HFFc6 (cell line): Measurements from ENCODE around the gene NR5A2. TPM values are rescaled to one million over a fixed set of nuclear protein-coding genes. Genes with fewer than 3 reads are reported as not detected.
A peak's percentile ranks its signal among the peaks of the same experiment; 100 is the strongest.

Source experiments
- DNase-seq: peaks from one replicate; pipeline ENCODE4 v3.0.0-alpha.2; 2018
- H3K27ac Mint-ChIP-seq: 2 replicates; pipeline ENCODE4 v1.8.0; 2020; ENCODE audit warnings: mild to moderate bottlenecking, mixed read lengths
- H3K27me3 Mint-ChIP-seq: 2 replicates; pipeline ENCODE4 v1.8.0; 2021; ENCODE audit warnings: mild to moderate bottlenecking, moderate library complexity, mixed read lengths; ENCODE audit not compliant: insufficient read depth
- H3K36me3 Mint-ChIP-seq: 2 replicates; pipeline ENCODE4 v1.8.0; 2021; ENCODE audit warnings: low read depth, mixed read lengths
- H3K4me1 Mint-ChIP-seq: 2 replicates; pipeline ENCODE4 v1.8.0; 2020; ENCODE audit warnings: low read depth, mixed read lengths
- H3K4me3 Mint-ChIP-seq: 2 replicates; pipeline ENCODE4 v1.8.0; 2020; ENCODE audit warnings: mild to moderate bottlenecking, moderate library complexity, mixed read lengths
- H3K9me3 Mint-ChIP-seq: 2 replicates; pipeline ENCODE4 v1.8.0; 2020; ENCODE audit warnings: mild to moderate bottlenecking, mixed read lengths
- CTCF ChIP-seq: fragments of 200-600 bp; sonication (generic); IDR thresholded peaks from 2 replicates; pipeline ENCODE4 v1.5.0; 2021; ENCODE audit warnings: antibody characterized with exemption, mild to moderate bottlenecking
- total RNA-seq, 6 experiments: library from RNA; stranded (reverse); fragmentation: NEBNext Ultra II Directional; extraction: Animal tissue kit (Norgen Biotek cat#: 25700); gene quantifications; 2 replicates in 1 of 6; 3 replicates in 5 of 6; pipeline ENCODE4 v1.2.3, GENCODE V29; 2021

Gene NR5A2
- total RNA-seq, 6 experiments from 2014 or later: 0.09 to 1.9 (median 0.97) TPM

DNA sequence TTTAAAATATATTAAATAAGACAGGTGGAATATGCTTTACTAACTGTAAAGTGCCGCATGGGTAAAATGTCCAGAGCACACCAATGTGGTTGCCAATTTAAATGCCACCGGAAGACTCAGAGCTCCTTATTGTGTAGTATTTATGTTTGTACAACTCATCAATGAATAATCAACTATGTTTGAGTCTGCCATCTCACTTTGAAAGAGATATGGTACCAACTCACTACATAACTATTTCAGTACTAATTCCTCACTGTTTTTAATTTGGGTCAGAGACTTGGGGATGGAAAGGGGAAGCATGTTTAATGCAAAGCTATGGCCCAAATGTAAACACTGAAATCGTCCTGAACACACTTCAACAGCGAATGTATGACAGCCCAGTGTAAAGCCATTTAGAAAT, 144.8 kb downstream of the NR5A2 start:
- Mint-ChIP-seq H3K27ac (peak overlapping the region; percentile 71), H3K4me1 (peaks cover 50% of the 10 kb centered on the region), H3K9me3 (no peaks in the 10 kb centered on the region), H3K36me3 (no peaks in the 10 kb centered on the region), H3K4me3 (peak overlapping the region; percentile 68), H3K27me3 (no peaks in the 10 kb centered on the region; the same call in 1 of the 2 replicates)
- TF ChIP-seq CTCF: no peak
- peak; percentile 63 for DNase-seq

DNA sequence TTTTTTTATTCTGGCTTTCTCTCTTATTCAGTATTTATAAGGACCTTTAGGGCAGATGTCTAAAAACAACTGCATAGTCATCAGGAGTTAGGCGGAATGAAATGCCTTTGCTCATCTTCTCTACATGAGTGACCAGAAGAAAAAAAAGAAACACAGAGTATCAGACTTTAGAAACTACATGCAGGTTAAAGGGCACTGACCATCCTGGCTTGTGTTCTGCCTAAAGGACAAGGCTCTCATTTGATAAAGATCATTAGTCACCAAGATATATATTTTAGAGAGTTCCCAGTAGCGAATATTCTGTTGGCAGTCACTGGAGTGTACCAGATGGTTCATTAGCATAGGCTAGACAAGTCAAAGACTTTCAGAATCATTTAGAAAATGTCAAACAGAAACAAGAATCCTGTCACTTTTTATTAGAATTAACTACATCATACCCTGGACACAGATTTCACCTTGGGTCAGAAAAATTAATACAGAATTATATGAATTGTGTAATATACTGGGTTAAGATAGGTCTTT, 145.6 kb downstream of the NR5A2 start:
- H3K27ac Mint-ChIP-seq: peak overlapping the region; percentile 79
- peaks cover 2% of the 10 kb centered on the region for H3K27me3 Mint-ChIP-seq
- H3K4me1 Mint-ChIP-seq: peaks cover 51% of the 10 kb centered on the region
- H3K36me3 Mint-ChIP-seq: no peaks in the 10 kb centered on the region
- peak overlapping the region; percentile 68; the same call in 1 of the 2 replicates for H3K4me3 Mint-ChIP-seq
- DNase-seq: peak; percentile 18
- no peak for TF ChIP-seq CTCF
- no peaks in the 10 kb centered on the region for H3K9me3 Mint-ChIP-seq

DNA sequence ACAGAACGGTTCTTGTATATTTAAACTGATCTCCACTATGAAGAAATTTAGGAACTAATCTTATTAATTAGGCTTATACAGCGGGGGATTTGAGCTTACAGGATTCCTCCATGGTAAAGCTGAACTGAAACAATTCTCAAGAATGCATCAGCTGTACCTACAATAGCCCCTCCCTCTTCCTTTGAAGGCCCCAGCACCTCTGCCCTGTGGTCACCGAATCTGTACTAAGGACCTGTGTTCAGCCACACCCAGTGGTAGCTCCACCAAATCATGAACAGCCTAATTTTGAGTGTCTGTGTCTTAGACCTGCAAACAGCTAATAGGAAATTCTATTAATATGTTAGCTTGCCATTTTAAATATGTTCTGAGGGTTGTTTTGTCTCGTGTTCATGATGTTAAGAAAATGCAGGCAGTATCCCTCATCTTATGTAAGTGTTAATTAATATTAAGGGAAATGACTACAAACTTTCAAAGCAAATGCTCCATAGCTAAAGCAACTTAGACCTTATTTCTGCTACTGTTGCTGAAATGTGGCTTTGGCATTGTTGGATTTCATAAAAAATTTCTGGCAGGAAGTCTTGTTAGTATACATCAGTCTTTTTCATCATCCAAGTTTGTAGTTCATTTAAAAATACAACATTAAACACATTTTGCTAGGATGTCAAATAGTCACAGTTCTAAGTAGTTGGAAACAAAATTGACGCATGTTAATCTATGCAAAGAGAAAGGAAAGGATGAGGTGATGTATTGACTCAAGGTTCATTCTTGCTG, 147.2 kb downstream of the NR5A2 start:
- Mint-ChIP-seq H3K36me3 (no peaks in the 10 kb centered on the region), H3K9me3 (no peaks in the 10 kb centered on the region), H3K27me3 (peaks cover 2% of the 10 kb centered on the region), H3K4me3 (no peak overlapping the region), H3K4me1 (peaks cover 67% of the 10 kb centered on the region), H3K27ac (no peak overlapping the region)
- no peak for DNase-seq
- no peak for TF ChIP-seq CTCF

GRCh38 chr1:200176181-200176580, 148.7 kb downstream of the NR5A2 start:
- Mint-ChIP-seq H3K36me3 (peaks cover 5% of the 10 kb centered on the region), H3K9me3 (no peaks in the 10 kb centered on the region), H3K27me3 (peaks cover 2% of the 10 kb centered on the region), H3K4me3 (no peak overlapping the region), H3K27ac (no peak overlapping the region), H3K4me1 (peaks cover 72% of the 10 kb centered on the region)
- TF ChIP-seq CTCF: no peak
- DNase-seq: no peak

DNA sequence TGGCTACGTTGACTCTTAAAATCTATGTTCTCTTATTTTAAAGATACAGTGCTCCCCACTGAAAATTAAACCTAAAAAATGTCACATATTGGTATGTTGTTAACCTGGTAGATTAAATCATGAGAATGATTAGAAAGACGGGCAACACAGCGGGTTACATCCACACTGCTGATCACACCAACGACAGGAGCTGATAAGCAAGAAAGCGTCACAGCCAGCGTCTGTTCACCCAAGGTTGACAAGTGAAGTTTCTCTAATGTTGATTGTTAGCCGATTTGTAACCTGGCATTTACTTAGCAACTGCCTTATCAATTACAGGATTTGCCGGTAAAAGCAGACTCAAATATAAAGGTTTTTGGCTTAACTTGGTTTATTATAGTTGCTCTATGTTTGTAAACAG, 149.3 kb downstream of the NR5A2 start:
- H3K27me3 Mint-ChIP-seq: peaks cover 2% of the 10 kb centered on the region
- no peak overlapping the region for H3K27ac Mint-ChIP-seq
- no peak for TF ChIP-seq CTCF
- H3K4me3 Mint-ChIP-seq: no peak overlapping the region
- peaks cover 73% of the 10 kb centered on the region for H3K4me1 Mint-ChIP-seq
- DNase-seq: no peak
- peaks cover 5% of the 10 kb centered on the region for H3K36me3 Mint-ChIP-seq
- no peaks in the 10 kb centered on the region for H3K9me3 Mint-ChIP-seq
